GM18508 (cell line): ENCODE data around the gene DDX1.

Experiments used
- ATAC-seq: cut with Tn5 transposase; IDR thresholded peaks from one replicate; pipeline ENCODE4 v1.9.1; 2021; ENCODE audit warnings: moderate number of reproducible peaks; ENCODE audit not compliant: insufficient read depth, unreplicated experiment

Gene DDX1

GRCh38 chr2:15642011-15642814 is 50.5 kb downstream of the DDX1 start:
- ATAC-seq, result no peak

GRCh38 chr2:15642815-15643500 is 51.3 kb downstream of the DDX1 start:
- no peak for ATAC-seq

DNA sequence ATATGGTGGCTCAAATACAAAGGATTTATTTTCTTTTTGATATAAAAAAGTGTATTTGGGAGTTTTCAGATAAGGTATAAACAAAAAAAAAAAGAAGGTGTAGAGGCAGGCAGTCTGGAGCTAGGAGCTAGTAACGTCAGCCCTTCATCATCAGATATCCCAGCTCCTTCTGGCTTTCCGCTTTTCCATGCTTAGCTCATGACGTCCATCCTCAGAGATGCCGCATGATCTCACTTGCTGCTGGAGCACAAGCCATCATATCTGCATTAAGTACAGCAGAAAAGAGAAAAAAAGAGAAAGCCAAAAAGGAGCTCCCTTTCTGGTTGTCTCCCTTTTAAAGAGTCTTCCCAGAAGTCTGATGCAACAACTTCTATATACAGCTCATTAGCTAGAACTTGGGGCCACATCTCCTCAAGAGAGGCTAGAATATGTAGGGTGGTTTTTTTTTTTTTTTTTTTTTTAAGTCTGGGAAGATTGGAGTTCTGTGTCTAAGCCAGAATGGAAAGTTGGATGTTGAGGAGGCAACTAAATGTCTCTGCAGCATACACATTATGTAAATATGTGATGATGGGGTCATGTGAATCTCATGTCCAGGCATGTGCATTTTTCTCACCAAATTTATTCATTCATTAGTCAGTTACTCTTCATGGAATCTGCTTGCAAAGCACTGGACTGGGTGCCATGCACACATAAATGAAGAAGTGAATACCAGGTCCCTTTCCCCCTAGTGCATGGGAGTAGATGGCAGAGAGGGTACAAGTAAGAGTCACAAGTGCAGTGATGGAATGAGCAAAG is 52.3 kb downstream of the DDX1 start:
- no peak for ATAC-seq

GRCh38 chr2:15645300-15645699 is 53.6 kb downstream of the DDX1 start:
- no peak for ATAC-seq

DNA sequence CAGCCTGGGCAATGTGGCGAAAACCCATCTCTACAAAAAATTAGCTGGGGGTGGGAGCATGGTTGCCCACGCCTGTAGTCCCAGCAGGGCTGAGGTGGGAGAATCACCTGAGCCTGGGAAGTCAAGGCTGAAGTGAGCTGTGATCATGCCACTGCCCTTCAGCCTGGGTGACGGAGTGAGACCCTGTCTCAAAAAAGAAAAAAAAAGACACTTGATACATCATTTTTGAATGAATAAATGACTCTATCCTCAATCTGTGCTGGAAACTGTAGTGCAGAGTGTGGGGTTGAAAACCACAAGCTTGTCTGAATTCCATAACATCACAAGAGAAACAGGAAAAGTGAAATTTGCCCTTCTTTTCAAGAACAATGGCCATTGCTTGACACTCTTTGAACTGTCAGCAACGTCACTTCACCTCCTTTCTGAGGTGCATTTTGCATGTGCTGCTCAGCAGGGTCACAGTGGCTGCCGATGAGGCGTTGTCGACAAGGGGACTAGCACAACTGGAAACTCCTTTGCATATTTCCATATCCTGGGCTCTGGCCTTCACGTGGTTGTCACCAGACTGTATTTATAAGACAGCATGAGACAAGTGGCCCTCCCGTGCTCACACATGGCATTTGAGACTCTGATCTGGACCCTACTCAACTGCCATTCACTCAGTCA is 54.2 kb downstream of the DDX1 start:
- no peak for ATAC-seq

DNA sequence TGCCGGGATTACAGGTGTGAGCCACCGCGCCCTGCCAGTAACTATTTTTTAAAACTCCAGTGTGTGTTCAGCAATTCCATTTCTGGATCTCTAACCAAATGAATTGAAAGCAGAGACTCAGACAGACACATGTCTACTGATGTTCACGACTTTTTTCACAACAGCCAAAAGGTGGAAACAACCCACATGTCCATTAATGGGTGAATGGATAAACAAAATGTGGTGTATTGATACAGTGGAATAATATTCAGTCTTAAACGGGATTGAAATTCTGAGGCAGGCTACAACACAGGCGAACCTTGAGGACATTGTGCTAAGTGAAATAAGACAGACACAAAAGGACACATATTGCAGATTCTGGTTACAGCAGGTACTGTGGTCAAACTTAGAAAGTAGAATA is 55.0 kb downstream of the DDX1 start:
- no peak for ATAC-seq

DNA sequence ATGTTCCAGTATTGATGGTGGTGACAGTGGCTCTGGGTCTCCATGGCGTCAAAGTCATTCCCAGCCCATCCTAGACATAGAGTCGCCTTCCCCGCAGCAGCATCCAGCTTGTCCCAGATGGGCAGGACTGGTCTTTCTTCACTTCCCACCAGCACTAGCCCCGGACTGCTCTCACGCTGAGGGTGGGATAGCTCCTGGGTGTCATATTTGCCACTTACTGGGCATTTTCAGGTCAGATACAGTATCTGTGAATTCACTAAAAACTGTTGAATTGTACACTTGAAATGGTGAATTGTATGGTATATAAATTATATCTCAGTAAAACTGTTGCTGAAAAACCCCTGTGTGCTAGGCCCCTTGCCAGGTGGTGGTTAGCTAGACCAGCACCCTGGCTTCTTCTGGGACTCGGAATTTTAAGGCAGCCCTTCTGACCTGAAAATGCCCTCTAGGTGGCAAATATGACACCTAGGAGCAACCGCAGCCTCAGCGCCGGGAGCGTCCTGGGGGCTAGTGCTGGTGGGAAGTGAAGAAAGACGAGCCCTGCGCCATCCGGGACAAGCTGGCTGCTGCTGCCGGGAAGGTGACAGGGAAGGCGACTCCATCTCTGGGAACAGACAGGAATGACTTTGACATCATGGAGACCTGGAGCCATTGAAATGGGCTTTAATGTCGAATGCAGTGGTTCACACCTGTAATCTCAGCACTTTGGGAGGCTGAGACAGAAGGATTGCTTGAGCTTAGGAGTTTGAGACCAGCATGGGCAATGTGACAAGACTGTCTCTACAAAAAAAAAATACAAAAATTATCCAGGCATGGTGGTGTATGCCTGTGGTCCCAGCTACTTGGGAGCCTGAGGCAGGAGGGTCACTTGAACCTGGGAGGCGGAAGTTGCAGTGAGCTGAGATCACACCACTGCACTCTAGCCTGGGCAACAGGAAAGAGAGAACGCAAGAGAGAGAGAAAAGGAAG is 56.2 kb downstream of the DDX1 start:
- ATAC-seq, result no peak

GRCh38 chr2:15648593-15649525 is 57.2 kb downstream of the DDX1 start:
- no peak for ATAC-seq

GRCh38 chr2:15649561-15650255 is 58.0 kb downstream of the DDX1 start:
- ATAC-seq, result no peak

- ATAC-seq, result no peak
Measured at GRCh38 chr2:15650616-15651366, 59.1 kb downstream of the DDX1 start.

DNA sequence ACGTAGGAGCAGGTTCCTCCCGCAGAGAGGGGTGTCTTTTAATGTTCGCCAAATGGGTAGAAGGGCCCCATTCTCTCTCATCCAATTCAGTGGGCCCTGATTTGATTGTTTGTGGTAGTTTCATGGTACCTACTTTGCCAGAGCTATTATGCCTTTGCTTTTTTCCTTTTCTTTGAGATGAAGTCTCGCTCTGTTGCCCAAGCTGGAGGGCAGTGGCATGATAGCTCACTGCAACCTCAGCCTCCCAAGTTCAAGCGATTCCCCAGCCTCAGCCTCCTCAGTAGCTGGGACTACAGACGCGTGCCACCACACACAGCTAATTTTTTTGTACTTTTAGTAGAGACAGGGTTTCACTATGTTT is 59.7 kb downstream of the DDX1 start:
- ATAC-seq, result no peak

DNA sequence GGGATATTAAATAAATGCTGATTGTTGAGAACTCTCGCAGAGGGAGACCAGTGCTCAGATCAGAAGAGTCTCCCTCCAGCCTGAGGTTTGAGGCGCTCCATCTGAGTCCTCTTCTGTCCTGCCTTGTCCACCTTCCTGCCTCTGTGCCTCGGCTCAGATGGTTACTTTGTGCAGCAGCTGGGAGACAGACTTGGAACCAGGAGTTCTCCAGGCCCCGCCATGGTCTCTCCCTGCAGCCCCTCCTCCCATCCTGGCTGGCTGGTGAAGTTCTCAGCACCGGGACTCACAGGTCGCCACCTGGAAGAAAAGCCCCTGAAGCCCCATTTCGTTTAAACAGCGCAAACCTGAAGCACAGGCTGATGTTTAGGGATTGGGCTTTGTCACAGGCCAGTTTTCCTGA is 60.6 kb downstream of the DDX1 start:
- ATAC-seq, result no peak

- no peak for ATAC-seq
Measured at GRCh38 chr2:15652801-15653200, 61.1 kb downstream of the DDX1 start.

GRCh38 chr2:15653806-15654726 is 62.4 kb downstream of the DDX1 start:
- ATAC-seq, result no peak

GRCh38 chr2:15654727-15655073 is 63.0 kb downstream of the DDX1 start:
- no peak for ATAC-seq
